NOMO-1 (cell line): ENCODE measurements around the gene UBE2H.

Experiments used
- DNase-seq, 2 experiments: peaks; one replicate each; lab custom pipeline; 2025; ENCODE audit not compliant: unreplicated experiment in 2 of 2; lab: John Stamatoyannopoulos, UW

Gene UBE2H

DNA sequence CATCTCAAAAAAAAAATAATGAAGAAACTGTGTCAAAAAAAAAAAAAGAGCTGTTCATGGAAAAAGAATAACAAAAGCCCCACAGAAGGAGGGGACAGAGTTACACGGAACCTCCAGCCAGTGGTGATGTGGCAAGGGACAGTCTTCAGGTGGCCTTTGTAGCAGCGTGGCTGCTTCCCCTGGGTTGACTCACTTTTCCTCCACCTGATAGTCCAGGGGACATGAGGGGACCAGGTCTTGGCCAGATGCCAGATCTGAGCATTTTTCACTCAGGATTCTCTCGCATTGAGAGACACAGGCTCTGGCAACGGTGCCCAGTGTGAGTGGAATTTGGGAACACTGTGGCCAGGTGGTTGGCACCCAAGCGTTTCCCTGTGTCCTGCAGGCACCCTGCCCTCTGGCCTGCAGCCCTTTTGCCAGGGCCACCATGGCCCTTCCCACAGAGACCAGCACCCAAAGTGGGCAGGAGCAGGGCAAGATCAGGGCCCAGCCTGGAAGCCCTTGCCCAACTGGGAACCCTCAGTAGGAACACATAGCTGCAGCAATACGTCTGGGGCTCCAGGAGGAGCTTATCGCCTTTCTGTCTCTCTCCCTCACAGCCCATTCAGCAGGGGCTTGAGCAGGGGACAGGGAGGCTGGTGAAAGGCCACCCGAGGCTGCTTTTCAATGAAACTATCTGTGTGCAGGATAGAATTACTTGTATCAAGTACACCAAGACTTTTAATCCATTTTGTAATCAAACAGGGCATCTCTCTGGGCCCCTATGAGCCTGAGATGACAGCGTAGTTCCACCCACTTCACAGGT lies 159.1 kb downstream of the UBE2H start:
- DNase-seq = no peak

DNA sequence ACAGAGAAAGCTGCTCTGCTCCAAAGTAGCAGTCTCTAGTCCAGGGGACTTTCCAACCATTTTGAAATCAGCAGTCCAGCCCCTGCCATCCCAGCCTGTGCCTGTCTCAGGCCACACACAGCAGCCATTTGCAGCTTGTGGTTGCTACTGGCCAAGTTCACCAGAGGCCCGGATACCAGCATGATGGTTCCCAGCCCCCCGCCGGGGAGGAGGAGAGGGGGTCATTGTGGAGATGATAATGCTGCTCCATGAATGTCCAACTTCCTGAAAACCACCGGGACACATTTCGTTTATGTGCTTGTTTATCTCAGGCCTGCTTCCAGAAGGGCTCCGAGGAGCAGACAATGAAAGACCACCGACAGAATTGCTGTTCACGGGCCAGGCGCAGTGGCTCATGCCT lies 160.0 kb downstream of the UBE2H start:
- no peak for DNase-seq

DNA sequence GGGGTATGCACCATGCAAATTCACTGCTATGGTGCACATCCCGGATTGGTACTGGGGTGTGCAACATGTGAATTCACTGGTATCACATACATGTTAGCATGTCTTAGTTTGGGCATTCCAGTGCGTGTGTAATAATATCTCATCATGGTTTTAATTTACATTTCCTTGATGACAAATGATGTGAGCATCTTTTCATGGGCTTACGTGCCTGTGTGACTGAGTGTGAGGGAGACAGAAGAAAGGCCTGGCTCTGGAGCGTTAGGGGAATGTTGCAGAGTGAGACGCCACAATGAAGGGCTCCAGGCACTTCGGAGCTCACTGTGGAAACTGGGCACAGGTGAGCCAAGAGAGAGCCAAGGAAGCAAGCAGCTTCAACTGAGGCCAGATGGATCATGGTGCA lies 162.6 kb downstream of the UBE2H start:
- no peak for DNase-seq

DNA sequence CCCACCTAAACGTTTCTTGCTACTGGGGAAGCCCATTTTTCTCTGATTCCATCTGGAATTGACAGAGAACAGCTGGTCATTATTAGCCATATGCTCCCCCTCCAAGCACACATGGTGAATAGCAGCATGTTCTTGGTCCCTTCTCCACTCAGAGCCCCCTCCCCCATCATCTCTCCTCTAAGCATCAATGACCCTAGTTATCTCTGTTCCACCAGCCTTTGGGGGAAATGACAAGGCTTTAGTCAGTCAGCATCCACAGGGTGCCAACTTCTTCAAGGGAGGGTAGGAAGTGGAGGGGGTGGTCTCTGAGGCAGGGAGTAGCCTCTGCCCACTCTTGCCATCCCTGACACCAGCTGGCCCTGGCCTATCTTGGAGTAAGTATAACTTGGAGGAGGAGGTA lies 163.1 kb downstream of the UBE2H start:
- DNase-seq = no peak

DNA sequence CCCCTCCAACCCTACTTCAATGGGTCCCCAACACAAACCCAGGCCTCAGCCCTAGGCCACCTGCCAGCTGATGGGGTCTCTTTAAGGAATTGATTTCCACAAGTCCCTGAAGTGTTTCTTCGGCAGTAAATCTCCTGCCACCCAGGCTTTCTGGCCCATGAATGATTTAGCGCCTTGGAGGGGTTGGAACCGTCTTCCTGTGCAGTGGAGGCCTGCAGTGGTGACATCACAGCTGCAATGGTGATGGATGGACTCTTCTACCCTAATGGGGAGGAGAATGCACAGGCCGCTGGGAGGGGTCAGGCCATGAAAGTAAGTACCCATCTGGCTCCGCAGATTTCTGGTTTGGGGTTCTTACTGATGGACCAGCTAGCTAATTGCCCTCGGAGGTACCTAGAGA lies 163.8 kb downstream of the UBE2H start:
- no peak for DNase-seq

DNA sequence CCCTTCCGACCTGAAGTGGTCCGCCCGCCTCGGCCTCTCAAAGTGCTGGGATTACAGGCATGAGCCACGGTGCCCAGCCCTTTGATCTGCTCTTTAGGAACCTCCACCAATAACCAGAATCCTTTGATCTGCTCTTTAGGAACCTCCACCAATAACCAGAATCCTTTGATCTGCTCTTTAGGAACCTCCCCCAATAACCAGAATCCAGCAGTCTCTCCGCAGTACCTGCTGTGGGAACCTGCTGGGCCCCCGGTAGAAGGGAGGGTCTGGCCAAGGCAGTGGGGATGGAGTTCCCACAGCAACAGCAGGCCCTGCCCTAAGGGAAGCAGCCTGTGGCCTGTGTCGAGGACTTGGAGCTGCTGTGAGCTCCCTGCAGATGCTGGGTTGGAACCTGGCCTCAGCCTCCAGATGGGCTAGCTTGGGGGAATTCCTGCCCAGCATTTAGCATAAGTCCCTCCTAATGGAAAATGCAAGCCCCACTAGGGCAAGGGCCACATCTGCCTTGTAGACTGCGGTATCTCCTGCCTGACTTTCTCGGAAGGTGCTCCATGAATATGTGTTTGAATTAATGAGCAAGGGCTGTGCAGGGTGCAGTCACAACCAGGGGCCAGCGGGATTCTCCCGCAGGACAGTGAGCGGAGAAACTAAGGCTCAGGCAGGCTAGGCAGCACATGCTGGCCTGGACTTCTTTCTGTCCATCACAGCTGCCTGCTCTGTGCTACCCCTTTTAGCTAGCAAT lies 165.8 kb downstream of the UBE2H start:
- no peak for DNase-seq

DNA sequence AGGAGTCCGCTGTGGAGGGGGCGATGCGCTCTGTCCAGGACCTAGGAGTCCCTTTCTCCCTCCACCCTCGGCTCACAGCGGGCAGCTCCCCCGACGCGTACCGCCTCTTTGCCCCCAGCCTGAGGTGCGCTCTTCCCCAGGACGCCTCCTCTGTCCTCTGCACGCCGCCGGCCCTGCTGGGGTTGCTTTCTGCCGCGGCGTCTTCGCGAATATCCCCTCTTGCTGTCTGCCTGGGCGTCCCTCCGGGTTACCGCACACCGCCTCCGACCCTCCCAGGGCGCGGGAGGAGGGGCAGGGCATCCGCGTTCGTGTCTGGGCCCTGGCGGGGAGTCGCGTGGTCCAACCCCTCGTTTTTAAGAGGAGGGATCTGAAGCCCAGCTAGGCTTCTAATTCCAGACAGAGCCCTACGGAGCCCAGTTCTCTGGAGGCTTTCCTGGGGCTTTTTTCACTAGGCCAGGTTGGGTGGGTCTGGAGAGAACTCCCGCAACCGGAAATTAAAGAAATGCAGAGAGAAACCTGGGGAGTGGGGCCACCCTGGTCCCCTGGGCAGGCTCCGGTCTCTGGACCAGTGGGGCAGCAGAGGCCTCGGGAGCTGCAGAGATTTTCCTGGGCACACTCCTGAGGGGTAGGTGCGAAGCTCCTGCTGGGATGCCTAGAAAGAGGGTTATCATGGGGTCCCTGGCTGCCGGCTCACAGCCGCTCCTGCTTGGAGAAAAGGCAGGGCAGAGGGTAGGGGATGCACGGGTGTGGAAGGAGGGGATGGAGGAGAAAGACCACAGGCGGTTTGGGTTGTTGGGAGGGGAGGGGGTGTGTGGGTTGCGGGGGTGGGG lies 166.9 kb downstream of the UBE2H start:
- no peak for DNase-seq

DNA sequence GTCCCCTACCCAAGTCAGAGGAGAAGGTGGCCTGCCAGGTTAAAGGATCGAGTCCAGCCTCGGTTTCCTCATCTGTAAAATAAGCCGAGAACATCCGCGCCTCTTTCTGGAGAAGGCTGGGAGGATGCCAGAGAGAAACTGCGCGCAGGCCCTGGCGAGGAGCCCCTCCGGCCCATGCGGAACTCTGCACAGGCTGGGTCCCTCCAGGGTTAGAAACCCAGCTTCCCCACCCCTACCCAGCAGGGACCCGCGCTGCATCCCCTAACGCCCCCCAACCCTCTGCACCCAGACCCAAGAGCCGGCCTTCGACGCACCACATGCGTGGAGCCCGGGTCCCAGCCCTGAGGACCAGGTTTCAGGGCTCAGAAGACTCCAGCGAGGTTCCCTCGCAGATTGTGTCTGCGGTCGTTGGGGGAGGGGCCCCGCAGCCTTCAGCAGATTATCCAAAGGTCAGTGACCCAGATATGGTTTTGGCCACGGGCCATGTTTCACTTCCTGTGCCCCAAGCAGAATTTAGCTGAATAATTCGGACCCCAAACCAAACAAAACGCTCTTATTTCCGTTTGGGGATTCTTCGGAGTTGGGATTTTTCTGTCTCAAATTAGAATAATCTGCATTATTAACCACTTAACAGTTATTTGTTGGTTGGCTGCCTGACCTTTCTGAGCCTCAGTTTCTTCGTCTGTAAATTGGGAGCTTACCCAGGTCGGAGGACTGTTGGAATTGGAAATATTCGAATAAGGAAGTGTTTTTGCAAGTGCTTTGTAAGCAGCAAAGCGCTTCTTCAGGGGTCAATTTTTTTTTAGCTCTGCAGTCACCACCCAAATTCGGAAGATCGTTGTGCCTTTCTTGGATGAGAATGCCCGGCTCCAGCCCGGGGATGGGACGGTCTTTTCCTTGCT lies 167.7 kb downstream of the UBE2H start:
- DNase-seq = peak in 1 of 2 experiments; percentile 8

DNA sequence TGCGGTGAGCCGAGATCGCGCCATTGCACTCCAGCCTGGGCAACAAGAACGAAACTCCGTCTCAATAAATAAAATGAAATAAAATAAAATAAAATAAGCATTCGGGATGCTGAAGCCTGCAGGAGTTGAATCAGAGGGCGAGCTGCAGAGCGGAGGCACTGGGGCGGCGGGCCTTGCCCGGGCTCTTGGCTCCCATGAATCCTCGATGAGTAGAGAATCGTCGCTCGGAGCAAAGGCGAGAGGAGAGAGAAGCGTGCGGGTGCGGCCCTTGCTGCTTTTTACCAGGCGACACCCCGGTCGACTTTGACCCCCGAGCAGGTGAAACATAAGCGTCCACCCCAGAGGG lies 168.3 kb downstream of the UBE2H start:
- no peak for DNase-seq

DNA sequence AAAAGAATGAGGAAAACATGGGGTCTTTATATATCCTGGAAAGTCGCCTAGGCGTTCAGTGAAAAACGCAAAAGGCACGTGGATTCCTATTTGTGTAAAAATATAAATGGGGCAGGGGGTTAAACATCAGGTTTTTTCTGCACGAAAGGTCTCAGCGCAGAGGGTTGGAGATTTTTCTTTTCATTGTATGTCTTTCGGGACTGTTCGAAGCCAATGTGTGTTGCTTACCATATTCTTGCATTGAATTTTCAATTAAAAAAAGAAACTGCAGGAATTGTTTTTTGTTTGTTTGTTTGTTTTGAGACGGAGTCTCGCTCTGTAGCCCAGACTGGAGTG lies 169.2 kb downstream of the UBE2H start:
- DNase-seq = no peak

DNA sequence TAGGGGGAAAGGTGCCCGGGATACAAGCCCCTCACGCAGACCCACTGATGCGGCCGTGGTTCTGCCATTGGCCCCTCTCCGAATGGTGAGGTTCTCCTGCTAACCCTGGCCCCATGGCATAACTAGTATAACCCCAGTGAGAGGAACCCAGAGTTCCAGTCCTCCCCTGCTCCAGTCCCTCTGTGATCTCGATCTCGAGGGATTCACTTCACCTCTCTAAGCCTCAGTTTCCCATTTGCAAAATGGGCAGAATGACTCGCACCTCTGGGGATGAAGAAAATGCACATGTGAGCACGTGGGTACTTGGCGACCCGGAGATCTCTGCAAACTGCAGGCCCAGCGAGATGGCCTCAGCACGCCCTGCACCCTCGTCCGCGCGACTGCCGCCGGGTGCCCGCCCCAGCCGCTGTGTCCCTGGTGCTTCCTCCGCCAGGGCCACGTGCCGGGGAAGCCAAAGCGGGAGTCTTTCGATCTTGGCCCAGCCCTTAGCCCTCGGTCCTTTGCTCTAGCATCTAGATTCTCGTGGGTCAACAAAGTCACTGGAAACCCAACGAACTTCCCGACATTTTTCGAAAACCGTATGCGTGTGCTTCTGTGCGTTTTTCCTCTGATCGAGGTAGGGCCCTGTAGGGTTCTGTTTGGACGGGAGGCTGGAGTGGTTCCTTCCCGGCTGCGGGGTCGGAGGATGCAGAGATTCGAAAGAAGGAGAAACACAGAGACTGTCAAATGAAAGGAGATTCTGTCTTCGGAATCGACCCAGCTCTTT lies 169.8 kb downstream of the UBE2H start:
- no peak for DNase-seq

DNA sequence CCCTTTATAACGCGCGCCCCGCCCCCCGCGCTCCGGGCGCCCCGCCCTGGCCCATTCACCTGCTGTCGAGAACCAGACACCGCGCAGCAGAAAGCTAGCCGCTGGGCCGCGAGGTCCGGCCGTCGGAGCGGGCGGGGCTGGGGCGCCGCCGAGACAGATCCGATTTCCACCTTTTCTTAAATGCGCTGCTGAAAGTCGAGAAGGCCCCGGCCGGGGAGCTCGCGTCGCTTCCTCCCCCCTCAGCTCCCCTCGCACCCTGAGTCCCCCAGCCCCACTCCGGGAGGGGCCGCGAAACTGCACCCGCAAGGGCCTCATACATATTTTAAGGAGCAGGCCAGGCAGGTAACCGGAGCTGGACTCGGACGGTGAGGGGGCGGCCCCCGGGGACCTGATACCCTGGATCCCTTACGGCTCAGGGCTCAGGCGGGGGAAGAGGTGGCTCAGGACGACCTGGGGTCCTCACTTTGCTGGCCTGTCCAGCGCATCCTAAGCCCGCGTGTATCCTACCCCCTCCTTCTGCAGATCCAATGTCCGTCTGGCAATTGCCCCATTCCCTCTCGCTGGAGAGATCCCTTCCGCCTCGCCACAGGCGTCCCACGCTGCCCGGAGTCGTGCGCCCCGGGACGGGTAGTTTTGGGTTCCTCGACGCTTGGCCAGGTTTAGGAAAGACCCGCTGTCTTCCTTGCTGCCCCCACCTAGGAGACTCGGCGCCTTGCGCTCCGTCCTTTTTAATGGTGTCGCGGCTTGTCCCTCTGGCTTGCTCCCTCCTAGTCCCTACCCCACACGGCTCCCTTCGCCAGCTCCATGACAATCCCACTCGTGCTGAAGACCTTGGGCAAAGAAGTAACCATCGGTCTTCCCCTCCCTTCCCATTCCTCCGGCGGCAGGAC lies 170.6 kb downstream of the UBE2H start:
- no peak for DNase-seq

DNA sequence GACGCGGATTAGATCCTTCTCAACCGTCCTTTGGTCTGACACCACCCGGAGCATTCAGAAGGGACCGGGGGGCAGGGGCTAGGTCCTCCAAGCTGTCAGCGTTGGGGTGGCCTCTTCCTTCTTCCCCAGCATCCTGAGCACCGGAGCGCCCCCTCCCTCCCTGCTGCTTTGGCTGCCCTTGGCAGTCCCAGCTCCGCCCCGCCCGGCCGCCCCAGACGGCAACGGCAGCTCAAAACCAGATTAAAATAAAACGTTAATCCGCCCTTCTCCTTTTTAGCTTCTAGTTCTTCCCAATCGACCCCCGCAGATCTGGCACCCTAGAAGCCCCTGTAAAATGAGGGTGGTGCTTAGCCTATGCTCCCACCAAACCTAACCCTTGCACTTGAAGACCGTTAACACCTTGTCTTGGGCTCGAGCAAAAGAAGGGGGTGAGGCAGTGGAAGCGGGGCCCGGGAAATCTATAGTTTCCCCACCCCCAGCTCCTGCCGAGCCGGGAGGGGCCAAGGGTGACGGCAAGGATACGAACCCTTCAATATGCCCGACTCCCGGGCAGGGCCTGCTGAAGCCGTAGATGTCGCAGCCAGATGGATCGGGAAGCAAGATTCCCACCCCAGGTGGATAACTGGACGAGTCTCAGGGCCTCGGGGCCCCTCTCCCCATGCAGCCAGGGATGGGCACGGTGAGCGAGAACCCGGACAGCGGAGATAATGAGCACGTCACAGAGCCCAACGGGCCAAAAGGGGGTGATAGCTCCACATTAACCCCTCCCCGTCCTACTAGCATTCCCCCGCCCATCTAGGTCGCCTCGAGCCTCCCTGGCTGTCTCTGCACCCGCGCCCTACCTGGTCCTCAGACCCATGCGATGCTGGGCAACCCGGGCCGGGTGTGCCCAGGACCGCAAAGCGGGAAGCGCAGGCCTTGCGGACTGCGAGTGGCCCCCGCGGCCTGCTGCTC lies 171.5 kb downstream of the UBE2H start:
- no peak for DNase-seq
